NT2/D1 (cell line): ENCODE measurements around the gene ACTR8.

Experiments used
- SUZ12 ChIP-seq: IDR thresholded peaks from 2 replicates; pipeline ENCODE4 v1.6.1; 2011; ENCODE audit not compliant: insufficient read length, insufficient read depth; ENCODE audit errors: extremely low read depth
- YY1 ChIP-seq: IDR thresholded peaks from 2 replicates; pipeline ENCODE4 v1.6.1; 2011; ENCODE audit not compliant: insufficient read length, insufficient read depth

DNA sequence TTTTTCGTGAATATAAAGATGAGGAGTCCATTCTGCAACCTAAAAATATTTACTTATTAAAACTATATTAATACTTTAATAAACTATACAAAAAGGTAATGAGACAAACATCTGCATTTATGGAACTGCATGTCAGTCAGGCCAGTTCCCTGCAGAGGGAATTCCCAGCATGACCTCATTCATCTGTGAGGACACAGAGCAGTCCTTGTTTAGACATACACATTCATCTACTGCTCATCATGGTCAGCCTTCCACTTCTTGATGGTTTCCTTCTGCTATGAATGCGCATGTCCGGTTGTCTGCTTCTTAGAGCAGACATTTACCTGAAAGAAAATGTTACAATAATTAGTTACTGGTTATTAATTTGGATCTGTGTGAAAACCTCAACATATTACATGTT is 3.3 kb upstream of the ACTR8 start:
- TF ChIP-seq YY1 (no peak), SUZ12 (no peak)
